ENCODE results near the gene ATN1.

Gene ATN1

DNA sequence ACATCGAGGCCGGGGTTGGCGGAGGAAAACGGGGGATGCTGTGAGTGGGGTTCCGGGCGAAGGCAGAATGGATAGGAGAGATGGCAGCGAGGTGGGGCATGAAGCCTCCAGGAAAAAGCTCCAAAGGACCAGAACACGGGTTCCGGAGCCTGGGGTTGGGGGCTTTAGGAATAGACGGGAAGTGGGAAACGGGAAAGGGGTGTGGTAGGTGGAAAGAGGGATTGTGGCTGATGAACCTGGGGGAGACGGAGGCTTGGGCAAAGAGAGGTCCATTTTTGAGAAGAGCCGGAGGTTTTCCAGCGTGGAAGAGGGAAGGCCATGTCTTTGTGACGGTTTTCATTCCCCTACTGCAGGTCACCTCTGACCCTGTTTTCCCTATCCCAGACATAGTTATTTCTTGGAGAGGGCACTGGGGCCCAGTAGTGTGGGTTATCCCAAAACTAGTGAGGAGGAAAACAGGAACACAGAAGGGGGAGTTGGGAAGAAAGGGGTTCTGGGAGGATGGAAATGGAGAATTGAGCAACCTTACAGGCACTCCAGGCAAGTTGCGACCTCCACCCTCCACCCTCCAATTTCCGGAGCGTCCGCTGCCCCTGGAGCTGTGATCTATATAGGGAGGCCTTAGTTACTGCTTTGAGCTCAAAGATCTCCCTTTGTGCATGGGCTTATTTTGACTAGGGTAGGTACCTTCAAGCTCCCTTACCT, 1.1 kb downstream of the ATN1 start:
- no peak for DNase-seq

DNA sequence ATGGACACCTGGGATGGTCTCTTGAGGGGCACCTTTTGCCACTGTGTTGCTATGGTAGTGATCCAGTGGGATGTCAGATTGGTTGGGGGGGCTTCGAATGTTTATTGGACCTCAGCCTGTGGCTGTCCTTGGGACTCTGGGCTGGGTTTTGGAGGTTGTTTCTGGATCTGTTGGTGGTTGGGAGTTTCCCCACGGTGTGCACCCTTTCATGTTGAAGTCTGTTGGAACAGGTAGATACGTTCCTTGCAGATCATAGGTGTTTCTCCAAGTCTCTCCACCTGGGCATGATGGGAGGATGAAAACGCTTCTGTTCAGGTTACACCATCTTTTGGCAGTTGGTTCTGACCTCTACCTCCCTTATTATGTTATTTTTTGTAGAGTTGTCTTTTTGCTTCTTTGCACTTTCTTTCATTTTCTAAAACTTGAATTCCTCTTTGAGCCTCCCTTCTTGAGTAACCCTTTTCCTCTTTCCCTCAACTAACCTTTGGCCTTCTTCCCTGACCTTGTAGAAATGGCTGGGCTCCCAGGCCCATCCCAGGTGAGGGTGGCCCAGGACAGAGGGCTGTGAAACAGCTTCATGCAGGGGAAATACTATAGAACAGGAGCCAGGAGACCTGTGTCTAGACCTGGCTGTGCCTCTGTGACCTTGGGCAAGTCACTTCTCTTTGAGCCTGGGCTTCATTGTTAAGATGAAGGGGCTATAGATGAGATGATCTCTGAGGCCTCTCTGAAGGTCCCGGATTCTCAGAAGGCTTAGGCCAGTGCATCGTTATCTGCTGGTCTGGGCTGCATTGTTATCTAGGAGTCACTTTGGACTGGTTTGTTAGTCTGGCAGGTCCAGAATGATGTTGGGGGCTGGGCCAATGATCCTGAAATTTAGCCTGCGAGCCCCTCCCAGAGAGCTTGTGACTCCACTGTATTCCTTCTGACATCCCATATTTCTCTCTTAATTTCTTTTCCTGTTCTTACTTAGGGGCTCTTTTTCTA, 2.0 kb downstream of the ATN1 start:
- no peak for DNase-seq

GRCh38 chr12:6932766-6933165, 5.0 kb downstream of the ATN1 start:
- DNase-seq, result no peak

DNA sequence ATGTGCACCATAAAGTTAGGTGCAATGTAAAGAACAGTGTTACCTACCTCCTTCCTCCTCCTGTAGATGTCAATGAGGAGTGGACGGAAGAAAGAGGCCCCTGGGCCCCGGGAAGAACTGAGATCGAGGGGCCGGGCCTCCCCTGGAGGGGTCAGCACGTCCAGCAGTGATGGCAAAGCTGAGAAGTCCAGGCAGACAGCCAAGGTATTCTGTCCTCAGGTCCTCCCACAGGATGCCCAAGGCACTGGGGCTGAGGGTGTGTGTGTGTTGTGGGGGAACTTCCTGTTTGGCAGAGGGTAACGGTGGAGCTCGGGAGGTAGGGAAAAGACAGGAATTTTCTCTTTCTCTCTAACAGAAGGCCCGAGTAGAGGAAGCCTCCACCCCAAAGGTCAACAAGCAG, 6.4 kb downstream of the ATN1 start:
- DNase-seq, result no peak

DNA sequence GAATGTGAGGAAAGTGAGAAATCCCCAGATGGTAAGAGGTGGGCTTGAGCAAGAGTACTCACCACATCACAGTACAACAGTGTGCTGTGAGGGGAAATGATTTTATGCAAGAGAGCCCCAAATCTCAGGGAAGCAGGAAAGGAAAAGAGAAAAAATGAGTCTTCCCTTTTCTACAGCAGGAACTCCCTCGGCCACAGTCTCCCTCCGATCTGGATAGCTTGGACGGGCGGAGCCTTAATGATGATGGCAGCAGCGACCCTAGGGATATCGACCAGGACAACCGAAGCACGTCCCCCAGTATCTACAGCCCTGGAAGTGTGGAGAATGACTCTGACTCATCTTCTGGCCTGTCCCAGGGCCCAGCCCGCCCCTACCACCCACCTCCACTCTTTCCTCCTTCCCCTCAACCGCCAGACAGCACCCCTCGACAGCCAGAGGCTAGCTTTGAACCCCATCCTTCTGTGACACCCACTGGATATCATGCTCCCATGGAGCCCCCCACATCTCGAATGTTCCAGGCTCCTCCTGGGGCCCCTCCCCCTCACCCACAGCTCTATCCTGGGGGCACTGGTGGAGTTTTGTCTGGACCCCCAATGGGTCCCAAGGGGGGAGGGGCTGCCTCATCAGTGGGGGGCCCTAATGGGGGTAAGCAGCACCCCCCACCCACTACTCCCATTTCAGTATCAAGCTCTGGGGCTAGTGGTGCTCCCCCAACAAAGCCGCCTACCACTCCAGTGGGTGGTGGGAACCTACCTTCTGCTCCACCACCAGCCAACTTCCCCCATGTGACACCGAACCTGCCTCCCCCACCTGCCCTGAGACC, 7.8 kb downstream of the ATN1 start:
- no peak for DNase-seq

DNA sequence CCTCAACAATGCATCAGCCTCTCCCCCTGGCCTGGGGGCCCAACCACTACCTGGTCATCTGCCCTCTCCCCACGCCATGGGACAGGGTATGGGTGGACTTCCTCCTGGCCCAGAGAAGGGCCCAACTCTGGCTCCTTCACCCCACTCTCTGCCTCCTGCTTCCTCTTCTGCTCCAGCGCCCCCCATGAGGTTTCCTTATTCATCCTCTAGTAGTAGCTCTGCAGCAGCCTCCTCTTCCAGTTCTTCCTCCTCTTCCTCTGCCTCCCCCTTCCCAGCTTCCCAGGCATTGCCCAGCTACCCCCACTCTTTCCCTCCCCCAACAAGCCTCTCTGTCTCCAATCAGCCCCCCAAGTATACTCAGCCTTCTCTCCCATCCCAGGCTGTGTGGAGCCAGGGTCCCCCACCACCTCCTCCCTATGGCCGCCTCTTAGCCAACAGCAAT, 8.5 kb downstream of the ATN1 start:
- no peak for DNase-seq

GRCh38 chr12:6936636-6937480, 9.1 kb downstream of the ATN1 start:
- DNase-seq, result no peak

- DNase-seq, result peak; percentile 65 to 95
Measured at GRCh38 chr12:6937481-6938352, 10.0 kb downstream of the ATN1 start.

DNA sequence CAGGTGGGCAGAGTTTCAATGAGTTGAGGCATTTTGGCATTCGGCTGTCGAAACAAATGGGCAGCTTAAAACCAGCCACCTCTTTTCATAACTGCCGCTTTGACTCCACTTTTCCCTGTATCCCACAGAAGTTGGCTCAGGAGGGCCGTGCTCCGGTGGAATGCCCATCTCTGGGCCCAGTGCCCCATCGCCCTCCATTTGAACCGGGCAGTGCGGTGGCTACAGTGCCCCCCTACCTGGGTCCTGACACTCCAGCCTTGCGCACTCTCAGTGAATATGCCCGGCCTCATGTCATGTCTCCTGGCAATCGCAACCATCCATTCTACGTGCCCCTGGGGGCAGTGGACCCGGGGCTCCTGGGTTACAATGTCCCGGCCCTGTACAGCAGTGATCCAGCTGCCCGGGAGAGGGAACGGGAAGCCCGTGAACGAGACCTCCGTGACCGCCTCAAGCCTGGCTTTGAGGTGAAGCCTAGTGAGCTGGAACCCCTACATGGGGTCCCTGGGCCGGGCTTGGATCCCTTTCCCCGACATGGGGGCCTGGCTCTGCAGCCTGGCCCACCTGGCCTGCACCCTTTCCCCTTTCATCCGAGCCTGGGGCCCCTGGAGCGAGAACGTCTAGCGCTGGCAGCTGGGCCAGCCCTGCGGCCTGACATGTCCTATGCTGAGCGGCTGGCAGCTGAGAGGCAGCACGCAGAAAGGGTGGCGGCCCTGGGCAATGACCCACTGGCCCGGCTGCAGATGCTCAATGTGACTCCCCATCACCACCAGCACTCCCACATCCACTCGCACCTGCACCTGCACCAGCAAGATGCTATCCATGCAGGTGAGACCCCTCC, 10.8 kb downstream of the ATN1 start:
- no peak for DNase-seq

GRCh38 chr12:6939191-6939540, 11.4 kb downstream of the ATN1 start:
- DNase-seq, result no peak

DNA sequence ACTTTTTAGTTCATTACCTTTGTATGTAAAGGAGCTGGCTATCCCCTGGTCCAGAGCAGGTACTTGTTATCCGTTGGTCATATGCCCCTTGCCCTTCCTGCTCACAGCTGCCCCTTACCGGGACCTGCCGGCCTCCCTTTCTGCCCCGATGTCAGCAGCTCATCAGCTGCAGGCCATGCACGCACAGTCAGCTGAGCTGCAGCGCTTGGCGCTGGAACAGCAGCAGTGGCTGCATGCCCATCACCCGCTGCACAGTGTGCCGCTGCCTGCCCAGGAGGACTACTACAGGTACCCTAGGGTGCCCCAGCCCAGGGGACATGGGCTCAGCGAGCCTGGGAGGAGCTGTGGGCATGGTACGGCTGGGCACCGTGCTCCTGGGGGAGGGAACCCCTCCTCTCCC, 13.5 kb downstream of the ATN1 start:
- DNase-seq, result no peak

DNA sequence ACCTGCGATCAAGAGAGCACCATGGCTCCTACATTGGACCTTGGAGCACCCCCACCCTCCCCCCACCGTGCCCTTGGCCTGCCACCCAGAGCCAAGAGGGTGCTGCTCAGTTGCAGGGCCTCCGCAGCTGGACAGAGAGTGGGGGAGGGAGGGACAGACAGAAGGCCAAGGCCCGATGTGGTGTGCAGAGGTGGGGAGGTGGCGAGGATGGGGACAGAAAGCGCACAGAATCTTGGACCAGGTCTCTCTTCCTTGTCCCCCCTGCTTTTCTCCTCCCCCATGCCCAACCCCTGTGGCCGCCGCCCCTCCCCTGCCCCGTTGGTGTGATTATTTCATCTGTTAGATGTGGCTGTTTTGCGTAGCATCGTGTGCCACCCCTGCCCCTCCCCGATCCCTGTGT, 14.0 kb downstream of the ATN1 start:
- no peak for DNase-seq

DNA sequence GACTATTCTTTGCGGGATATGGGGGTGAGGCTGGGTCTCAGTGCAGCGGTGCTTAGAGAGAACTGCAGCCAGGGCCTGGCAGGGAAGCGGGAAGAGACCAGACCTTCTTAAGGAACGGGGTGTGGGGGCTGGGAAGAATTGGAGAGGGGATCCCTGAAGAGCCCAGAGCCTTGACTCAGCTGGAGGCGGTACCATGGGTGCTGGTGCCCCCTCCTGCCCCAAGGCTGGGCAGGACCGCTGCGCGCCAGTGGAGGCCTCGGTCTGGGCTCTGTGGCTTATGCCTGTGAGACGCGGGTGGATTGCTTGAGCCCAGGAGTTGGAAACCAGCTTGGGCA, 14.5 kb downstream of the ATN1 start:
- DNase-seq, result no peak

DNA sequence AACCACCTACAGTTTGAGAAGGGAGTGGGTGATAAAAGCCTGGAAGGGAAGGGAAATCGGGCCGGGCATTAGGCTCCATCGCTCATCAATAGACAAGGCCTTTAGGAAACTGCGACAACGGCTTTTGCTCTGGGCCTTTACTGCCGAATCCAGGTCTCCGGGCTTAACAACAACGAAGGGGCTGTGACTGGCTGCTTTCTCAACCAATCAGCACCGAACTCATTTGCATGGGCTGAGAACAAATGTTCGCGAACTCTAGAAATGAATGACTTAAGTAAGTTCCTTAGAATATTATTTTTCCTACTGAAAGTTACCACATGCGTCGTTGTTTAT, 15.6 kb downstream of the ATN1 start:
- peak; percentile 27 to 89 for DNase-seq

DNA sequence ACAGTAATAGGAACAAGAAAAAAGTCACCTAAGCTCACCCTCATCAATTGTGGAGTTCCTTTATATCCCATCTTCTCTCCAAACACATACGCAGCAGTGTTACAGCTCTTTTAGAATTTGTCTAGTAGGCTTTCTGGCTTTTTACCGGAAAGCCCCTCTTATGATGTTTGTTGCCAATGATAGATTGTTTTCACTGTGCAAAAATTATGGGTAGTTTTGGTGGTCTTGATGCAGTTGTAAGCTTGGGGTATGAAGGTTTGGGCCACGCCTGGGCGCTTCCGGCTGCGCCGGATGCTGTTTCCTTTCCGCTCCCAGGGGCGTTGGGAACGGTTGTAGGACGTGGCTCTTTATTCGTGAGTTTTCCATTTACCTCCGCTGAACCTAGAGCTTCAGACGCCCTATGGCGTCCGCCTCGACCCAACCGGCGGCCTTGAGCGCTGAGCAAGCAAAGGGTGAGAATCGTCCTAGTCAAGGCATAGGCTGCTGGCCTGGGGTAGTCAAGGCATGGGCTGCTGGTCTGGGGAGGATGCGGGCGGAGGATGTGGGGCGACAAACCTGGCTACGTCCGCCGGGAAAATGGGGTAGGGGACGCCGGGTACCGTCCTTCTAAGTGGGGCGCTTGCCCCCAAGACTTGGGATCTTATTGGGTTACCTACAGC, 16.1 kb downstream of the ATN1 start, which contains the start of the genes C12orf57 and RNU7-1:
C12orf57 (plus strand) TSS at position 301 of the 659 bp plus-strand sequence; CDS start at position 401, 100 bp downstream.
RNU7-1 (plus strand) TSS at position 95 of the 659 bp plus-strand sequence.
- peak; percentile 76 to 89 for DNase-seq

DNA sequence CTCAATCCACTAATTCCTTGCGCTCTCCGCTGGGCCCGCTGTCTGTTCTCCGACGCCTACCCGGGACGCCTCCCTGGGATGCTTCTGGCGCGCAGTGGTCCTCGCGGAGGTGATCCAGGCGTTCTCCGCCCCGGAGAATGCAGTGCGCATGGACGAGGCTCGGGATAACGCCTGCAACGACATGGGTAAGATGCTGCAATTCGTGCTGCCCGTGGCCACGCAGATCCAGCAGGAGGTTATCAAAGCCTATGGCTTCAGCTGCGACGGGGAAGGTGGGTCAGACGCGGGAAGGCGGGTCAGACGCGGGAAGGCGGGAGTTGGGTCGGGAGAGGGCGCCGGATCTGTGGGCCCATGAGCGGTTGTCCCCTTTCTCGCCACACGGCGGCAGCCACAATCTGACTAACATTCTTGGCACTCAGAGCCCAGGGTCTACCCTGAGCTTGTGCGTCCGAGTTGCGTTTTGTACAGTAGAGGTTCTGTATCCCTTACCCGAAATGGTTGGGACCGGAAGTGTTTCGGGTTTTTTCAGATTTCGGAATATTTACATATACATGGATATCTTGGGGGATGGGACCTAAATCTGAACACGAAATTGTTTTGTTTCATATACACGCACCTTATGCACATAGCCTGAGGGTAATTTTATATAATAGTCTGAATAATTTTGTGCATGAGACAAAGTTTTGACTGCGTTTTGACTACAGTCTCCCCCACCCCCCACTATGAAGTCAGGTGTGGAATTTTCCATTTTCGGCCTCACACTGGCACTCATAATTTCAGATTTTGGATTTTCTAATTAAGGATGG, 16.8 kb downstream of the ATN1 start:
- DNase-seq, result peak; percentile 76 to 82

- DNase-seq, result no peak
Measured at GRCh38 chr12:6945613-6946012, 17.9 kb downstream of the ATN1 start.

- DNase-seq, result no peak
Measured at GRCh38 chr12:6946033-6946919, 18.5 kb downstream of the ATN1 start.
